Suppressor macrophage treated with lipopolysaccharide for 1 hour (primary cell): ENCODE results near the gene CENPB.
A peak's percentile ranks its signal among the peaks of the same experiment; 100 is the strongest.

Experiments used
- DNase-seq, 3 donors: peaks; one replicate each; pipeline ENCODE4 v3.0.0-alpha.2; 2020 to 2022

CENPB gene

DNA sequence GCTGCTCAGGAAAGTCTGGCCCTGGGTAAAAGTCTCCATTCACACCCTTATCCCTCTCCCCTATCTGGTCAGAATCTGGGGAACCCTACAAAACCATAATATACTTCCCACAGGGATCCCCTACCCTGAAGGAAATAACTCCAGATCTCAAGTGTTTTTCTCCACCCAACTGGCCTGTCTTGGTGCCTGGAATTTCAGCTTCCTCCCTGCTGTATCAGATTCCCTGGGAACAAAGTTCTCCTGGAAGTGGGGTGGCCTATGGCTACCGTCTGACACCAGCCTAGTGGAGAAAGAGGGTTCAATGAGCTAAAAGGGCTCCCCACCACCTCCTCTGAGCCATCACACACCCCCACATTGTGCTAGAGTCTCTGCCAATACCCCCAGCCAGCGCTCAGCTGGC lies 39.1 kb downstream of the CENPB start:
- no peak for DNase-seq

DNA sequence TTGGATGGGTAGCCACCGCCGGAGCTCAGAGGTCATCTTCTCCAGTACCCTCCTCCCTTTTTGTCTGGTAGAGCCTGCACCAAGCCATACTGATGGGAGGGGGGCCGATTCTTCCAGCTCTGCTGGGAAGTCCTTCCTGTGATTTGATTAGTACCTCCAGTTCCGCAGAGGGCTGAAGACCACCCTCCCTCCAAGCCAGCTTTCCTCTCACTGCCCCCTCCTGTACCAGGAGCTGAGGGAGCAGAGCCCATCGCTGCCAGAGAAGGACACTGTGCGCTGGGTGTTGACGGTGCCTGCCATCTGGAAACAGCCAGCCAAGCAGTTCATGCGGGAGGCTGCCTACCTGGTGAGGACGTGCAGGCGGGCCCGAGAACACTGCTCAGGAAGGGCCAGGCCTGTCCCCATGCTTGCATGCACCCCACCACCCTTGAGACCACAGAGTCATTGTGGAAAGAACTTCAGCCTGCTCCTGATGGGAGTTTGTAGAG lies 40.8 kb downstream of the CENPB start:
- no peak for DNase-seq

DNA sequence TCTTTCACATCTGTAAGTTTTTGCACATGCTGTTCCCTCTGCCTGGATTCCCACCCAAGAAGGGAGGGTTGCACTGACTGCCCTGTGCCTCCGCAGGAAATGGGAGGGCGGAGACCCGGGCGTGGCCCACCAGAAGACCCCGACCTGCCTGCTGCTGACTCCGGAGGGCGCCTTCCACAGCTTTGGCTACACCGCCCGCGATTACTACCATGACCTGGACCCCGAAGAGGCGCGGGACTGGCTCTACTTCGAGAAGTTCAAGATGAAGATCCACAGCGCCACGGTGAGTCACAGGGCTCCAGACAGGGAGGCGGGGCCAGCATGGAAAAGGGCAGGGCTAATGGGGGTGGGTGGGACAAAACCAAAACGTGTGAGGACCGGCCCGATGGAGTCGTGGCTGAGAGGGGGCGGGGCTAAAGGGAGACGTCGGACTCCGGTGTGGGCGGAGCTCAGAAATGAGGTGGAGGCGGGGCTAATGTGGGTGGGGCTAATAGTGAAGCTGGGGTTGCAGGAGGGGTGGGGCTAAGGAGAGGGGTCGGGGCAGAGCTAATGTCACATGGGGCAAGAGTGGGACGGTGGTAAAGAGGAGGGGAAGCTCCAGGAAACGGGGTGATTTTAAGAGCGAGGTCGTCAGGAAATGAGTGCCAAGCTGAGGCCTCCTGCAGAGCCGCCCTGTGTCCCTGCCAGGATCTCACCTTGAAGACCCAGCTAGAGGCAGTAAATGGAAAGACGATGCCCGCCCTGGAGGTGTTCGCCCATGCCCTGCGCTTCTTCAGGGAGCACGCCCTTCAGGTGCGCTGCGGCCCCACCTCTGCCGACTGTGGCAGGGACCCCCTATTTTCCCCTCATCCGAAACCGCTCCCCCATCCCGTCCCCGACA lies 41.5 kb downstream of the CENPB start:
- peak; percentile 87 to 92 (median 90) for DNase-seq

DNA sequence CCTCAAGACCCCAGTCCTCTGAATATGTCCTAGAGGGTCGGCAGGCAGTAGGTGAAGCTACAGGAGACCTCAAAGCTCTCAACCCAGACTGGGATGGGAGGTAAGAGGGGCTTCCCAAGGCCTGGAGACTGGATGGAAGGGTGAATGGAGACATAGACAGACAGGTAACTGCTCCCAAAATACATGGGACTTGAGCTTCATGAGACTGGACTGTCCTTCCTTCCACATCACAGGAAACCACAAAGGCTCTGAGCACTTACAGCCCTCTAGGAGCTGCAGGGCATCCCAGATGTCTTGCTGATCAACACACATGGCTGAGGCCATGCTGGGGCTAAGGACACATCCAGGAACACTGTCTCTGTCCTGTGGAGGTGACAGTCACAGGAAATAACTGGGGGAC lies 42.5 kb downstream of the CENPB start:
- DNase-seq, result no peak

DNA sequence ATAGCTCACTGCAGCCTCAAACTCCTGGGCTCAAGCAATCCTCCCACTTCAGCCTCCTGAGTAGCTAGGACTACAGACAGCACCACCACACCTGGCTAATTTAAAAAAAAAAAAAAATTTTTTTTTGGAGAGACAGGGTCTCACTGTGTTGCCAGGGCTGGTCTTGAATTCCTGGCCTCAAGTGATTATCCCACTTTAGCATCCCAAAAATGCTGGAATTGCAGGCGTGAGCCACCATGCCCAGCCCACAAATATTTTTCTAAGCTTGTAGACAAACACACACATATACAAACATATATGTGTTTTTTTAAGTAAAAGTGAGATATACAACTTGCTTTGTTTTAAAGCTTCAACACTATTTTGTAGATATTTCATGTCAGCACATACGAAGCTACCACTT lies 43.3 kb downstream of the CENPB start:
- DNase-seq, result no peak

DNA sequence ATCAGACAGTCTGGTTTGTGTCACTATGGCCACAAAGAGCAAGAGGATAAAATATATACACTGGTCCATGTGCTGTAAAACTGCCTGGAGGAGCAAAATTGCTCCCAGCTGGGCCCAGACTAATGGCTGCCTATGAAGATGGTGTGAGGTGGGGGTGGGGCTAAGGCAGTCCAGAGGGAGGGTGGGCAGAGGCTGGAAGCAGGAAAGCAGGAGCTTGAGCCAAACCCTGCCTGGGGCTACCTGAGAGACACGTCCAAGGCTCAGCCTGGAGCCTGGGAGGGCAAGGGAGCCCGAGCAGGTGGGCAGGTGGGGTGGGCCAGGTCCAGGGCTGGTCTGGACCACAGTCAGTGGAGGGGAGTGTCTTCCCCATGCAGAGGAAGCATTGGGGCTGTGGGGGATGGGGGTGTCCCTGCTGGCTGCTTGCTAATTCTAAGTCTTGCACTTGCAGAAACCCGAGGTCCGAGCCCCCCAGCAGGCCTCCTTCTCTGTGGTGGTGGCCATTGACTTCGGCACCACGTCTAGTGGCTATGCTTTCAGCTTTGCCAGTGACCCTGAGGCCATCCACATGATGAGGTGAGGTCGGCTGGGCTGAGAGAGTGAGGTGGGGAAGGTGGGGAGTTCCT lies 44.6 kb downstream of the CENPB start:
- no peak for DNase-seq

DNA sequence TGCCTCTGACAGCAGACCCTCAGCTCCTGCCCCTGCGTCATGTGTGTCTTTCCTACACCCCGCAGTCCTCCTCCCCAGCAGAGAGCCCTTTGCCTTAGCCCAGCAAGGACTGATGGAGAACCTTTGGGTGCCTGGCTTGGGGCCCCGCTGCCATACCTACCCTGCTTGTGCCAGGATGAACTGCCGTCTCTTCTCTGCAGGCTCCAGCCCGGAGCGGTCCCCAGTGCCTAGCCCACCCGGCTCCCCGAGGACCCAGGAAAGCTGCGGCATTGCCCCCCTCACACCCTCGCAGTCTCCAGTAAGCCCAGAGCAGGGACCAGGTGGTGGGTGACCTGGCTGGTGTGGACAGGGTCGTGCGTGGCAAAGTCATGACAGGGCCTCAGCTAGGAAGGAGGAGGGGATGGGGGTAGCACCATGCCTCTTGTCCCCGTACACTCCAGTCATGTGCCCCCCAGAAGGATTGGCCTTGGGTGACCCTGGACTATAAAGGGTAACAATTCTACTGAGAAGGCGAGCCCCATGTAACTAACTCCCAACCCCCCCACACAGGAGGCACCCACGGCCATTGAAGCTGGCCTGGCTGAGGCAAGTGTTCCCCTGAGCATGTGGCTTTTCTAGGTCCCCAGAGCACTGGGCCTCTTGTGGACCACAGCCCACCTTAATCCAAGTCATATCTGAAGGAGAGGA lies 45.8 kb downstream of the CENPB start:
- no peak for DNase-seq

DNA sequence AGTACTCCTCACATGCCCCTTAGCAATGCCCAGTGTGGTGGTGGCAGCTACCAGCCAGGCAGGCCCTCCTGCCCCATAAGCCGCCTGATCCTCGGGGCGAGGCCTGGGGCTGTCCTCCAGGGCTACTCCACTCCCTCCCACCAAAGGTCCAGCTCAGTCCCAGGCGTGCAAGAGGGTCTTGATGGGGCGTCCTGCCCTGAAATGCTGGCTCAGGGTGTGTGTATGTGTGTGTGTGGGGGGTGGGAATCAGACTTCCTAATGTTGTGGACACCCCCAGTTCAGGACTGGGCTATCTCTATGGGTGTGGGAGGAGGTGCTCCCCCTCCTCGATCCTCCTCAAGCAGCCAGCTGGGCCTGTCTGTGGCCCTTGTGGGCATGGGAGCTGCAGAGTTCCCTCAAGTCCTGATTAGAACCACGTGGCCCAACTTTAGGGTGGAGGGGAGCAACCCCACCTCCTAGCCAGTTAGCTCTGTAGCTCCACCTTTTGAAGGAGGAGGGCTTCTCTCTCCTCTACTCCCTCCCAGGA lies 46.6 kb downstream of the CENPB start:
- DNase-seq, result no peak

DNA sequence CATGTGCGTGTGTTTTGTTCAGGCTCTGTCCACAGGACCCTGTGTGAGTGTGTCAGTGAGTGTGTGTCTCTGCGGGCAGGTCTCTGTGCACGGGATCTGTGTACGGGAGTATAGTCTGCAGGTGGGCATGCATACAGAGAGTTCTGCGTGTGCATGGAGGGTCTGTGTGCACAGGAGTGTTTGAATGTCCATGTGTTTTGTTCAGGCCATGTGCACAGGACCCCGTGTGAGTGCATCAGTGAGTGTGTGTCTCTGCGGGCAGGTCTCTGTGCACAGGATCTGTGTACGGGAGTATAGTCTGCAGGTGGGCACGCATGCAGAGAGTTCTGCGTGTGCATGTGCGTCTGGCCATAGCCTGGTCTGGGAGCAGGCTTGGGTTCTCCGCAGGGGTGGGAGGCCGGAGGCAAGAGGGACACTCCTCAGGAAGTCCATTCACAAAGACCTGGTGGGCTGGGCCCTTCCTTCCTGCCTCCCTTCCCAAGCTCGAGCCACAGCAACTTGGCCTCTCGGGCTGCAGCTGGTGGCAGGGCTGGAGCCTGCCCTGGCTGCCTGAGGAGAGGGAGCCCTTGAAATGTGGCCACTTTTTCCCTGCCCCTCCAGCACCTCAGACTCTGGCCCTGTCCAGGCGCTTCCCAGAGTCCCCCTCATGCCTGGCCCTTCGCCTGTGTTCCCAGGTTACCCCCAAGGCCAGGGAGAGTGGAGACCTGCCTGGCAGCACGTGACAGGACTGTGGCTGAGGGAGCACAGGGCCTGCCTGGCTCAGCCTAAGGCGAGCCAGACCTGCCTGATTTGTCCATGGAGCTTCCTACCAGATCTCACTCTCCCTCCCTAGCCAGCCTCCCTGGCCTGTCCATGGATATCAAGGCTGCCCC lies 47.2 kb downstream of the CENPB start:
- no peak for DNase-seq

DNA sequence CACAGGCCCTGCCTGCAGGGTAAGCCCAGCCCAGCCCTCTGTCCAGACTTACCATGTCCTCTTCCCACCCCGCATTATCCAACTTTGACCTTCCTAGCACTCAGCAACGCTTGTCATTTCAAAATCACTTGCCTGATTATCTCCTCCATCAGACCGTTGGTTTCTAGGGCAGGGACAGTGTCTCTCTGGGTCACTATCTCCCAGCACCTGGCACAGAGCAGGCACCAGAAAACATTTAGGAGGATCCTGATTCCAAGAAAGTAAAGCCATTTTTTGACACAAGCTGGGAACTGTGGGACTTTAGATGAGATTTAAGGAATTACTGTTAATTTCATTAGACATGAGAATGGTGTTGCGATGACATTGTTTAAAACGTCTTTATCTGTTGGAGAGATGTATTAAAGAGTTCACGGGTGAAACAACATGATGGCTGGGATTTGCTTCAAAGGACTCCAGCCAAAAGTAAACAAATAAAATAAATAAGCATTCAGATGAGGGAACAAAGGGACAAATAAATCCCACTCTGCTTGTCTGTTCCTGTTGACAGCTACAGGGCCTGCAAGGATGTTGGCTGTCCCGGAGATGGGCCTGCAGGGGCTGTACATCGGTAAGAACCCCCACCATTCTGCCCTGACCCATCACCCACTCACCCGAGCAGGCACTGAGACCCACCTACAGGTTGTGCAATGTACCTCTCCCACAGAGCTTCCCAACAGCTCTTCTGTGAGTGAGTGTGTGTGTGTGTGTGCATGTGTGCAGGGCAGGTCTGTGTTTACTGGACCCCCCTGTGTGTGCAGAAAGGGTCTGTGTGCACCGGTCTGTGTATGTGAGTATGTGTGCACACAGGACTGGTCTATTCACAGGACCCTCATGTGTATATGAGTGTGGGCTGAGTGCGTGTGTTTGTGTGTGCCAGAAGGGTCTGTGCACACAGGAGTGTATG lies 48.2 kb downstream of the CENPB start:
- no peak for DNase-seq

DNA sequence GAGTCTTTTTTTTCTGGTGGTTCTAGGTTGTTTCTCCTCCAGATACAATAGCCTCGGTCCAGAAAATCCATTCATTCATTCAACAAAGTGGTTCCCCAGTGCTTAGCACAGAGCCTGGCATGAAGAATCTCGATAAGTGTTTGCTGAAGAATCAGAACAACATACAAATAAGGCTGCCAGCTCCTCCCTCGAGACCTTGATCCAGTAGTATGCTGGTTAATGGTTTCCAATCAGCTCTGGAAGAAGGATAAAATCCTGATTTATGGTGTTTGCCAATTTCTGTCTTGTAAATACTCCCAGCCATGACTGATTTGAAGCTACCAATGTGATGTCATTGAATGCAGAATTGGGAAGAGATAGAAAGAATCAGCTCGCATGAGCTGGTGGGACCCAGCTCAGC lies 50.8 kb downstream of the CENPB start:
- no peak for DNase-seq

DNA sequence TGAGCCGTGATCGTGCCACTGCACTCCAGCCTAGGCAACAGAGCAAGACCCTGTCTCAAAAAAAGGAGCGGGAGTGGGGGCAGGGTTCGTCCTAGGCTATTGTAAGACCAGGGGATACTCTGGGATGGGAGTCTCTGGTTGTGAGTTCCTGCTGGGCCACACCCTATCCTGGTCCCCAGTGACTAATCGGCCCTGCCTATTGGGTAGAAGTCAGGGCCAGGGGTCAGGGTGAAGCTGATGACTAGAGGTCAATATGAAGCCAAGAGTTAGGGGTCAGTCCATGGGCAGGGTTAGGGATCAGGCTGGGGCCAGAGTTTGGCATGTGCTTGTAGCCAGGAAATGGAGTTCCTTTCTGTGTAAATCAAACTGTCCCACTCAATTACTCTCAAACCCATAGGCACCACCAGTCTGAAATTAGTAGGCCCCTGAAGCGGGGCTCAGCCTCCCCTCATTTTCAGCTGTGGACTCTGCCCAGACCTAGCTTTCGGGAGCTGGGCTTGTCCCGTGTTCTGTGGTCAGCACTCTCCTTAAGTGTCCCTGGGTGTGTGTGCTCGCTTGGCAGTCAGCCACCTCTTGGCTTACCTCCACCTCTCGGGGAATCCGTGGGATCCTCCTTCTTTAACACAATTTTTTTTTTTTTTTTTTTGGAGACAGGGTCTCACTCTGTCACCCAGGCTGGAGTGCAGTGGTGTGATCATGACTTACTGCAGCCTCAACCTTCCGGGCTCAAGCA lies 52.3 kb downstream of the CENPB start:
- no peak for DNase-seq
